ENCODE measurements around the gene KDF1.
A peak's percentile ranks its signal among the peaks of the same experiment; 100 is the strongest.

Gene KDF1, protein sequence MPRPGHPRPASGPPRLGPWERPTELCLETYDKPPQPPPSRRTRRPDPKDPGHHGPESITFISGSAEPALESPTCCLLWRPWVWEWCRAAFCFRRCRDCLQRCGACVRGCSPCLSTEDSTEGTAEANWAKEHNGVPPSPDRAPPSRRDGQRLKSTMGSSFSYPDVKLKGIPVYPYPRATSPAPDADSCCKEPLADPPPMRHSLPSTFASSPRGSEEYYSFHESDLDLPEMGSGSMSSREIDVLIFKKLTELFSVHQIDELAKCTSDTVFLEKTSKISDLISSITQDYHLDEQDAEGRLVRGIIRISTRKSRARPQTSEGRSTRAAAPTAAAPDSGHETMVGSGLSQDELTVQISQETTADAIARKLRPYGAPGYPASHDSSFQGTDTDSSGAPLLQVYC

DNA sequence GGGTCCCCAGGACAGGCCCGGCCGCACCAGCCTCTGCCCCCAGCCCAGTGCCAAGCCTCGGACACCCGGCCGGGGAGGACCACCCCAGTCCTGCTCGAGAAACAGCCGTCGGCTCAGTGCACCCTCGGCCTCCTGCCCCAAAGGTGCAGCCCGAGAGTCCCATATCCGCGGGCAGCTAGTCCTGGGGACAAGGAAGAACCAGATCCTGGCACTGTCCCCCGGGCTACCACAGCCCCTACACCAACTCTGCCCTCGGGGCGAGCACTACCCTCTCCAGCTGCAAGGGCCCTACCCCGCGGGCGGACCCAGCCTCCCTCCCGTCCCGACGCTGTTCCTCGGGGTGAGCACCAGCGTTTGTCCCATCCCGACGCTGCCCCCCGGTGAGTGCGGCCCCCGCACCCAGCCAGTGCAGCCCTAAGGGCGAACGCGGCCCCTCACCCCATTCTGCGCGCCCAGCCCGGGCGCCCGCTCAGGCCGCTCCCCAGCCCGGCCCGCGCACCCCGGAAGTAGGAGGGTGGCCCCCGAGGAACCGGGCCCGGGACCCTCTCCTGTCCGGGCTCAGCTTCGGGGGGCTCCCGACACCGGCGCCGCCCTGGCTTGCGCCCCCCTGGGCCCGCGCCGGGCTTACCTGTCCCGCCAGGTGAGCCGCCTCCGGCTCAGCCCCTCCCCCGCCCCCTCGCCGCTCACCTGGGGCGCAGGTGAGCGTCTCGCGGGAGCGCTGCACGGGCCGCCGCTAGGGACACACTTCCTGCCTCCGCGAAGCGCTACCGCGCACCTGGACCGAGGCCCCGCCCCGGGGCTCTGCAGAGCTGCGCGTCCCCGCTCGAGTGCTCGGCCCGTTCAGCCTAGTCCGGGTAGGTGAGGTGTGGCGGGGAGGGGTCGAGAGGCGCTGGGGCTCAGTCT lies at the start of gene KDF1:
KDF1 (minus strand) TSS at position 747 of the 903 bp plus-strand sequence. CDS start 8,088 bp downstream, outside the sequence.
- H3K36me3 ChIP-seq (ENCODE audit: control insufficient read depth, insufficient read depth, low read length): no peaks in the 10 kb centered on the region
- H3K9ac ChIP-seq: no peak within 1 kb of the TSS
- peaks cover 2% of the 10 kb centered on the region for H3K79me2 ChIP-seq
- peak within 1 kb of the TSS; percentile 76 for H3K4me3 ChIP-seq (ENCODE audit: low read depth, low read length)
- peak within 1 kb of the TSS; percentile 17 for H3K27ac ChIP-seq
- H3K27me3 ChIP-seq (ENCODE audit: control insufficient read depth, insufficient read depth, low read length): no peaks in the 10 kb centered on the region
- H3K4me1 ChIP-seq: no peaks in the 10 kb centered on the region
- TF ChIP-seq, protein P1, sequence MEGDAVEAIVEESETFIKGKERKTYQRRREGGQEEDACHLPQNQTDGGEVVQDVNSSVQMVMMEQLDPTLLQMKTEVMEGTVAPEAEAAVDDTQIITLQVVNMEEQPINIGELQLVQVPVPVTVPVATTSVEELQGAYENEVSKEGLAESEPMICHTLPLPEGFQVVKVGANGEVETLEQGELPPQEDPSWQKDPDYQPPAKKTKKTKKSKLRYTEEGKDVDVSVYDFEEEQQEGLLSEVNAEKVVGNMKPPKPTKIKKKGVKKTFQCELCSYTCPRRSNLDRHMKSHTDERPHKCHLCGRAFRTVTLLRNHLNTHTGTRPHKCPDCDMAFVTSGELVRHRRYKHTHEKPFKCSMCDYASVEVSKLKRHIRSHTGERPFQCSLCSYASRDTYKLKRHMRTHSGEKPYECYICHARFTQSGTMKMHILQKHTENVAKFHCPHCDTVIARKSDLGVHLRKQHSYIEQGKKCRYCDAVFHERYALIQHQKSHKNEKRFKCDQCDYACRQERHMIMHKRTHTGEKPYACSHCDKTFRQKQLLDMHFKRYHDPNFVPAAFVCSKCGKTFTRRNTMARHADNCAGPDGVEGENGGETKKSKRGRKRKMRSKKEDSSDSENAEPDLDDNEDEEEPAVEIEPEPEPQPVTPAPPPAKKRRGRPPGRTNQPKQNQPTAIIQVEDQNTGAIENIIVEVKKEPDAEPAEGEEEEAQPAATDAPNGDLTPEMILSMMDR (IDR thresholded peaks at IDR 0.05): peak; percentile 36
- H3K9me3 ChIP-seq (ENCODE audit: control insufficient read depth, low read length): no peaks in the 10 kb centered on the region
- peak within 1 kb of the TSS; percentile 87 for H3K4me2 ChIP-seq (ENCODE audit: low read length)
- peak within 1 kb of the TSS; percentile 82 for H2AFZ ChIP-seq

DNA sequence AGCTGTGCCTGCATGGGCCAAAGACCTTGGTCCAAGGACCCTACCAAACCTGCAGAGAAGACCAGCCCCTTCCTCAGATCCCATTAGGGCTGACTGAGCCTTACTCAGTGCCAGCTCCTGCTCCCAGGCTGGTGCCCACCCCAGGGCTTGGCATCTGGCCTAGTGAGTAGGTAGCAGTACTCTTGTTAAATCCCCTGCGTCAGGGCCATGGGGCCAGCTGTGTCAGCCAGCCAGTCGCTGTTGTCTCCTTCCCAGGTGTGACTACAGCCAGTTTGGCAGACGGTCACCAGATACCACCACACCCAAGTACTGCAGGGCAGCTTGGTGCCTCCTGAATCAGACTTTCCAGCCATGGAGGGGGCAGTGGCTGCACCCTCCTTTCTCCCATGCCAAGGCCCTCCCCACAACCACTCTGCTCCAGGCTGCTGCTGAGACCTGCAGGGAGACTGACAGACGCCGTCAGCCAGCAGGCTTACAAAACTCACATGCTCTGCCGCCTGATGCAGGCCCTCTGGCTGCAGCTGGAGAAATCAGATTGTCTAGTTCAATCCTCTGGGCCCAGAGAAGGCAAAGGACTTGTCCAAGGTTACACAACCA lies 49.4 kb upstream of the KDF1 start:
- Histone ChIP-seq H3K4me1 (peaks cover 14% of the 10 kb centered on the region), H3K9me3 (ENCODE audit: control insufficient read depth, low read length) (no peaks in the 10 kb centered on the region), H3K4me2 (ENCODE audit: low read length) (peak overlapping the region; percentile 0), H2AFZ (no peak overlapping the region), H3K79me2 (no peaks in the 10 kb centered on the region), H3K36me3 (ENCODE audit: control insufficient read depth, insufficient read depth, low read length) (no peaks in the 10 kb centered on the region), H3K27ac (peak overlapping the region; percentile 90), H3K27me3 (ENCODE audit: control insufficient read depth, insufficient read depth, low read length) (no peaks in the 10 kb centered on the region), H3K4me3 (ENCODE audit: low read depth, low read length) (no peak overlapping the region), H3K9ac (no peak overlapping the region)
- TF ChIP-seq, protein P1 (IDR thresholded peaks at IDR 0.05): no peak

DNA sequence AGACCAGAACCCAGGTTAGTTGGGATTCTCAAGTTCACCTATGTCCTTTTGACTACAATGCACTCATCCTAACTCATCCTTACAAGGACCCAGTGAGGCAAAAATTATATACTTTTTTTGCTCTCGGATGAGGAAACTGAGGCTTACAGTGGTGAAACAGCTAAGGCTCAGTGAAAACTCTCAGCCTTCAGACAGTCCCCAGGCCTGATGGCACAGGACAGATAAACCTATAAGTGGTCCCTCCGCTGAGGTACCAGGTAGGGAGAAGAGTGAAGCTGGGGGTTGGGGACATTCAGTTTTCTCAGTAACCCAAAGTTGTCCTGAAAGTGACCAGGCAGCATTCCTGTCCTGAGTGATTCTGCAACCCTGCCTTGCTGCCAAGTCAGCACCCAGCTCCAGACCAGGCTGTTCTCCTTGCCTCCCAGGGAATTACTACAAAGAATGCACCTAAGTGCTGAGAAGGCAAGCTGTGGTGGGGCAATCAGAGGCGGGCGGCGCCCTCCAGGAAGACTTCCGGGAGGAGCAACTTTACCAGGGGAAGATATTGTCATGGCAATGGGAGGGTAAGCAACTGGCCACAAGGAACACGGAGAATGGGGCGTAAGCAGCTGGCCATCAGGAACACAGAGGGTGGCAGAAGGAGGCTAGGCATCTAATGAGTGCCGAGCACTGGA lies 47.8 kb upstream of the KDF1 start:
- Histone ChIP-seq H3K4me3 (ENCODE audit: low read depth, low read length) (peak overlapping the region; percentile 41), H3K79me2 (no peaks in the 10 kb centered on the region), H3K36me3 (ENCODE audit: control insufficient read depth, insufficient read depth, low read length) (no peaks in the 10 kb centered on the region), H2AFZ (peak overlapping the region; percentile 33), H3K9me3 (ENCODE audit: control insufficient read depth, low read length) (no peaks in the 10 kb centered on the region), H3K9ac (no peak overlapping the region), H3K4me1 (peaks cover 18% of the 10 kb centered on the region), H3K27ac (peak overlapping the region; percentile 90), H3K4me2 (ENCODE audit: low read length) (peak overlapping the region; percentile 60), H3K27me3 (ENCODE audit: control insufficient read depth, insufficient read depth, low read length) (no peaks in the 10 kb centered on the region)
- TF ChIP-seq, protein P1 (IDR thresholded peaks at IDR 0.05): no peak

DNA sequence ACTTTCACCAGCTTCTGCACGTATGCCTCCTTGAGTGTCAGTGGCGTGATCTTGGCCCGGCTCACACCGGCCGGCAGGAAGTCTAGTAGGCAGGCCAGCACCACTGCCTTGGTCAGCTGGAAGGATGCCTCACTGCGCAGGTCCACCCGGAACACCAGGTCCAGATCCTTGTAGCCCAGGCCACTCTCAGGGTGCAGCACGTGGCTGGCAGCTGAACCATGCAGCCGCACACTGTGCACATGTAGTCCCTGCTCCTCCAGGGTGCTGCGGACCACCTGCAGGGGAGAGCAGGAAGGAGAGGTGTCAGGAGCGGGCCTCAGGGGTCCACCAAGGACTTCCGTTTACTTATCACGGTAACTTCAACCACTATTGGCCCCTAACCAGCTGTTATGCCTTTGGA lies 46.4 kb upstream of the KDF1 start:
- no peaks in the 10 kb centered on the region for H3K79me2 ChIP-seq
- H3K27ac ChIP-seq: no peak overlapping the region
- no peak overlapping the region for H3K4me3 ChIP-seq (ENCODE audit: low read depth, low read length)
- TF ChIP-seq, protein P1 (IDR thresholded peaks at IDR 0.05): no peak
- H3K4me2 ChIP-seq (ENCODE audit: low read length): no peak overlapping the region
- peaks cover 23% of the 10 kb centered on the region for H3K4me1 ChIP-seq
- no peaks in the 10 kb centered on the region for H3K27me3 ChIP-seq (ENCODE audit: control insufficient read depth, insufficient read depth, low read length)
- H2AFZ ChIP-seq: no peak overlapping the region
- no peak overlapping the region for H3K9ac ChIP-seq
- H3K9me3 ChIP-seq (ENCODE audit: control insufficient read depth, low read length): no peaks in the 10 kb centered on the region
- no peaks in the 10 kb centered on the region for H3K36me3 ChIP-seq (ENCODE audit: control insufficient read depth, insufficient read depth, low read length)
